ENCODE data around the gene USHBP1. TPM values are rescaled to one million over a fixed set of nuclear protein-coding genes. Genes with fewer than 3 reads are reported as not detected.

USHBP1 gene
- total RNA-seq, 1 donor from 2014 or later: not detected

DNA sequence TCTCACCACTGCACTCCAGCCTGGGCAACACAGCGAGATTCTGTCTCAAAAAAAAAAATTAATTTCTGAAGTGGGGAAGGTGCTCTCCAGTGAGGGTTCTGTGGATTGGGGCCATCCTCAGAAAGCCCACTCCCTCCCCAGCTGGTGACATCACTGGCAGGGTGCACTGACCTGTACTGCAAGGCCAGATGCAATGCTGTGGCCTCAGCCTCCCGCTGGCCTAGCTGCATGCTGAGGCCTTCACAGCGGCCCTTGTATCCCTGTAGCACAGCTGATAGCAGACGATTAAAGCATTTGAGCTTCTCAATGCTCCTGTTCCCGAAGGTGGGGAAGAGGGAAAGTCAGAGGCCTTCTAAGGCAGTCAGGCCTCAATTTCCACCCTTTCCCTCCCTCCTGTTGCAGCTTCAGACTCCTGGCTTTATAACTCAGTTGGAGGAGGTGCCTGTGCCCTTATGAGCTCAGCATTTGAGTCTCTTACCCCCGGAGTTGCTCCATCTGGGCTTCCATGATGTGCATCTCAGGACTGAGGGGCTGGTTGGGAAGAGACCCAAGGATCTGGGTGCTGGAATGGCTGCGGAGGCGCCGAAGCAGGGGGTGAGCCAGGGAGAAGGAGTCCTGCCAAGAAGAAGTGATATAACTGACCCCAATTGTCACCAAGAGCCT is 5.3 kb downstream of the USHBP1 start:
- Mint-ChIP-seq H3K4me3 (ENCODE audit: unreplicated experiment) (no peak overlapping the region), H3K9me3 (ENCODE audit: unreplicated experiment) (peaks cover 8% of the 10 kb centered on the region), H3K27ac (ENCODE audit: unreplicated experiment) (no peak overlapping the region), H3K27me3 (ENCODE audit: unreplicated experiment) (peaks cover 2% of the 10 kb centered on the region), H3K36me3 (ENCODE audit: unreplicated experiment) (peaks cover 5% of the 10 kb centered on the region), H3K4me1 (ENCODE audit: low read depth, unreplicated experiment) (peaks cover 3% of the 10 kb centered on the region)
- TF ChIP-seq CTCF (IDR thresholded peaks at IDR 0.05; ENCODE audit: partially characterized antibody, unreplicated experiment): no peak
- no peak for DNase-seq

- H3K36me3 Mint-ChIP-seq (ENCODE audit: unreplicated experiment): peaks cover 5% of the 10 kb centered on the region
- no peak overlapping the region for H3K27ac Mint-ChIP-seq (ENCODE audit: unreplicated experiment)
- H3K4me3 Mint-ChIP-seq (ENCODE audit: unreplicated experiment): no peak overlapping the region
- peaks cover 3% of the 10 kb centered on the region for H3K4me1 Mint-ChIP-seq (ENCODE audit: low read depth, unreplicated experiment)
- H3K27me3 Mint-ChIP-seq (ENCODE audit: unreplicated experiment): no peaks in the 10 kb centered on the region
- DNase-seq: no peak
- TF ChIP-seq CTCF (IDR thresholded peaks at IDR 0.05; ENCODE audit: partially characterized antibody, unreplicated experiment): no peak
- peaks cover 8% of the 10 kb centered on the region for H3K9me3 Mint-ChIP-seq (ENCODE audit: unreplicated experiment)
Observed at GRCh38 chr19:17256130-17256529, 8.4 kb downstream of the USHBP1 start.

- Mint-ChIP-seq H3K36me3 (ENCODE audit: unreplicated experiment) (no peaks in the 10 kb centered on the region), H3K27me3 (ENCODE audit: unreplicated experiment) (no peaks in the 10 kb centered on the region), H3K27ac (ENCODE audit: unreplicated experiment) (no peak overlapping the region), H3K4me3 (ENCODE audit: unreplicated experiment) (no peak overlapping the region), H3K4me1 (ENCODE audit: low read depth, unreplicated experiment) (no peaks in the 10 kb centered on the region), H3K9me3 (ENCODE audit: unreplicated experiment) (peaks cover 2% of the 10 kb centered on the region)
- TF ChIP-seq CTCF (IDR thresholded peaks at IDR 0.05; ENCODE audit: partially characterized antibody, unreplicated experiment): no peak
- DNase-seq: no peak
Observed at GRCh38 chr19:17255150-17255621, 9.4 kb downstream of the USHBP1 start.

GRCh38 chr19:17254636-17255035 is 9.9 kb downstream of the USHBP1 start:
- TF ChIP-seq CTCF (IDR thresholded peaks at IDR 0.05; ENCODE audit: partially characterized antibody, unreplicated experiment): no peak
- no peak for DNase-seq
- Mint-ChIP-seq H3K4me3 (ENCODE audit: unreplicated experiment) (no peak overlapping the region), H3K36me3 (ENCODE audit: unreplicated experiment) (no peaks in the 10 kb centered on the region), H3K27ac (ENCODE audit: unreplicated experiment) (no peak overlapping the region), H3K27me3 (ENCODE audit: unreplicated experiment) (no peaks in the 10 kb centered on the region), H3K4me1 (ENCODE audit: low read depth, unreplicated experiment) (no peaks in the 10 kb centered on the region), H3K9me3 (ENCODE audit: unreplicated experiment) (peaks cover 2% of the 10 kb centered on the region)

DNA sequence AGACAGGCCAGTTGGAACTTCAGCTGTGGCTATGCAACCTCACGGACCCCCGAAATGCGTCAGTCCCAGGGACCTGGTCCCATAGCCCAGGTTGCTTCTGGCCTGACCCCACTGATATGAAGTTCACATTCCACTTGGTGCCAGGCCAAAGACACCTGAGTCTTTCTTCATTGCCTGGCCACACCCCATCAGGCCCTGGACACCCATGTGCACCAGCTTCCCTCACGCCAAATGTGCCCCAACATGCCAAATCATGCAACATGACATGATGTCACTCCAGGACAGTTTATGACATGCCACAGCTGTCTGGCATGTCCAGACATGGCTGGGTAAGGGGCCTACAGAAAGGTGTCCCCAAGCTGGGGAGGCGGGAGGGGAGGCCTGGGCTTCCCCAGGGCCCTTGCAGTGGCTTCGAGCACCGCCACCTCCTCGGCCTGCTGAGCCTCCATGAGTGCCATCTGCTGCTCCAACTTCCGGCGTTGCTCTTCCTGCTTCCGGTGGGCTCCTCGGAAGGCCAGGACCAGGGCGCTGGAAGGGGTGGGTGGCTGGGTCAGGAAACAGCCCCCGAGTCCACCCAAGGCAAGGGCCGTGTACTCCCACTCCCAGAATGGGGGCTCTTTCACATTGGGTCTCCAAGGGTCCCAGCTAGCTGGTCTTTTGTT is 14.5 kb downstream of the USHBP1 start:
- no peak overlapping the region for H3K27ac Mint-ChIP-seq (ENCODE audit: unreplicated experiment)
- peaks cover 9% of the 10 kb centered on the region for H3K27me3 Mint-ChIP-seq (ENCODE audit: unreplicated experiment)
- no peaks in the 10 kb centered on the region for H3K36me3 Mint-ChIP-seq (ENCODE audit: unreplicated experiment)
- H3K4me3 Mint-ChIP-seq (ENCODE audit: unreplicated experiment): no peak overlapping the region
- H3K9me3 Mint-ChIP-seq (ENCODE audit: unreplicated experiment): peaks cover 7% of the 10 kb centered on the region
- H3K4me1 Mint-ChIP-seq (ENCODE audit: low read depth, unreplicated experiment): peaks cover 10% of the 10 kb centered on the region
- DNase-seq: no peak
- TF ChIP-seq CTCF (IDR thresholded peaks at IDR 0.05; ENCODE audit: partially characterized antibody, unreplicated experiment): no peak

All from glutamatergic neuron (in vitro differentiated cells).